K562 (cell line): ENCODE results near the gene ZIC2. TPM values are rescaled to one million over a fixed set of nuclear protein-coding genes. Genes with fewer than 3 reads are reported as not detected.

Experiments
- ATAC-seq: fragments of 200-7000 bp; cut with Tn5 transposase; 3 replicates; pipeline ENCODE4 v1.9.1; 2020; ENCODE audit warnings: moderate library complexity
- BruUV-seq: library from RNA; stranded (reverse); fragments of 400-500 nt; replicated peaks from 2 replicates; lab custom pipeline; 2021; lab: Mats Ljungman, UMichigan
- CTCF ChIA-PET: fragments of 300-600 bp; formaldehyde crosslinking; extraction: SDS; loops from one replicate; lab custom pipeline; 2021; ENCODE audit warnings: low intra/inter-chr PET ratio; lab: Yijun Ruan, JAX
- POLR2A ChIA-PET: fragments of 300-600, 350-650 bp; sonication (Branson Sonifier 250); formaldehyde crosslinking; extraction: SDS; loops from one replicate; lab custom pipeline; 2021; ENCODE audit warnings: antibody characterized with exemption, inconsistent platforms; lab: Yijun Ruan, JAX
- DNase-seq, 4 experiments: peaks; one replicate each; pipeline versions ENCODE4 v3.0.0 to v3.0.0-alpha.2; 2011 to 2018; ENCODE audit warnings: low spot score in 3 of 4, mixed read lengths in 3 of 4; ENCODE audit errors: extremely low read depth in 1 of 4
- FAIRE-seq: peaks from 2 replicates; lab custom pipeline; 2011; peaks lifted over from hg19 to GRCh38; lab: Jason Lieb, UNC
- H2AFZ ChIP-seq: 2 replicates; pipeline ENCODE4 v1.6.0; 2011; ENCODE audit warnings: low read depth, low read length, control low read depth, inconsistent platforms
- H3K27ac ChIP-seq: fragments of 200-600 bp; 3 replicates; pipeline ENCODE4 v1.8.0; 2011; ENCODE audit warnings: low read depth, mild to moderate bottlenecking, control low read depth, inconsistent platforms, low read length, moderate library complexity, mixed read lengths; ENCODE audit errors: extremely low read depth
- H3K27me3 ChIP-seq, 2 experiments: fragments of 300-600 bp in 1 of 2; 2 replicates in 1 of 2; 3 replicates in 1 of 2; pipeline versions ENCODE4 v1.6.0 to v1.8.0; 2011; ENCODE audit warnings: inconsistent platforms in 2 of 2, low read length in 2 of 2, mild to moderate bottlenecking in 1 of 2, mixed read lengths in 1 of 2, moderate library complexity in 1 of 2; ENCODE audit not compliant: control insufficient read depth in 2 of 2, insufficient read depth in 2 of 2
- H3K36me3 ChIP-seq: fragments of 300-600 bp; 3 replicates; pipeline ENCODE4 v1.8.0; 2011; ENCODE audit warnings: mild to moderate bottlenecking, low read length, inconsistent platforms; ENCODE audit not compliant: control insufficient read depth, insufficient read depth
- H3K4me1 ChIP-seq, 2 experiments: fragments of 200-600 bp in 1 of 2; replicated peaks in 1 of 2; 2 replicates in 1 of 2; 3 replicates in 1 of 2; pipeline versions ENCODE4 v1.5.1 to v1.8.0; 2011; ENCODE audit warnings: inconsistent platforms in 2 of 2, low read length in 2 of 2, mild to moderate bottlenecking in 1 of 2, mixed read lengths in 1 of 2, moderate library complexity in 1 of 2; ENCODE audit not compliant: control insufficient read depth in 2 of 2, insufficient read depth in 2 of 2
- H3K4me2 ChIP-seq: 2 replicates; pipeline ENCODE4 v1.6.1; 2011; ENCODE audit warnings: low read length, control low read depth, inconsistent platforms, mixed read lengths; ENCODE audit not compliant: insufficient read depth
- H3K4me3 ChIP-seq: fragments of 200-600 bp; sonication (generic), shearing (Covaris generic); 2 replicates; pipeline ENCODE4 v1.5.1; 2016; ENCODE audit warnings: control low read depth, inconsistent platforms
- H3K79me2 ChIP-seq: fragments of 200-600 bp; 3 replicates; pipeline ENCODE4 v1.8.0; 2011; ENCODE audit warnings: low read length, inconsistent platforms; ENCODE audit not compliant: control insufficient read depth, insufficient read depth
- H3K9ac ChIP-seq, 2 experiments: 2 replicates each; pipeline versions ENCODE4 v1.6.0 to v1.6.1; 2011; ENCODE audit warnings: low read depth in 2 of 2, low read length in 2 of 2, control low read depth in 1 of 2, inconsistent platforms in 1 of 2, mild to moderate bottlenecking in 1 of 2, mixed read lengths in 1 of 2; ENCODE audit not compliant: insufficient read depth in 1 of 2
- H3K9me1 ChIP-seq: one replicate; pipeline ENCODE4 v1.6.0; 2011; ENCODE audit warnings: inconsistent platforms, mild to moderate bottlenecking, low read length, moderate library complexity; ENCODE audit not compliant: control insufficient read depth, insufficient read depth
- H3K9me3 ChIP-seq: replicated peaks from 2 replicates; pipeline ENCODE4 v1.5.1; 2011; ENCODE audit warnings: low read depth, low read length, inconsistent platforms; ENCODE audit not compliant: control insufficient read depth, insufficient read depth
- H4K20me1 ChIP-seq: replicated peaks from 2 replicates; pipeline ENCODE4 v1.6.1; 2011; ENCODE audit warnings: low read length, inconsistent platforms, mixed read lengths; ENCODE audit not compliant: control insufficient read depth, insufficient read depth
- ADNP ChIP-seq: fragments of 200-800 bp; sonication (Bioruptor generic); IDR thresholded peaks from 2 replicates; pipeline ENCODE4 v1.6.1; 2016; ENCODE audit warnings: missing genetic modification characterization, missing compliant biosample characterization
- EZH2 ChIP-seq: IDR thresholded peaks from 2 replicates; pipeline ENCODE4 v1.6.1; 2012; ENCODE audit warnings: low read depth, mild to moderate bottlenecking, inconsistent platforms, low read length, borderline replicate concordance
- HDAC8 ChIP-seq: fragments of 450-650 bp; IDR thresholded peaks from 2 replicates; pipeline ENCODE4 v1.6.1; 2016; ENCODE audit warnings: mild to moderate bottlenecking, missing genetic modification characterization, moderate library complexity, missing compliant biosample characterization
- LEF1 ChIP-seq: fragments of 450-650 bp; IDR thresholded peaks from 2 replicates; pipeline ENCODE4 v1.6.1; 2016; ENCODE audit warnings: mild to moderate bottlenecking
- MCM2 ChIP-seq: fragments of 450-650 bp; IDR thresholded peaks from 2 replicates; pipeline ENCODE4 v1.6.1; 2017; ENCODE audit warnings: low read depth, mild to moderate bottlenecking
- NFXL1 ChIP-seq: fragments of 450-650 bp; formaldehyde crosslinking; IDR thresholded peaks from 2 replicates; pipeline ENCODE4 v1.4.0; 2021; ENCODE audit warnings: mild to moderate bottlenecking
- NR2C1 ChIP-seq, 2 experiments: fragments of 450-650 bp; IDR thresholded peaks; 2 replicates each; pipeline ENCODE4 v1.6.1; 2017; ENCODE audit warnings: mild to moderate bottlenecking in 2 of 2, antibody characterized with exemption in 1 of 2, inconsistent platforms in 1 of 2, missing compliant biosample characterization in 1 of 2, missing genetic modification characterization in 1 of 2
- PHF21A ChIP-seq: fragments of 450-650 bp; IDR thresholded peaks from 2 replicates; pipeline ENCODE4 v1.6.1; 2017; ENCODE audit warnings: low read depth, borderline replicate concordance
- PML ChIP-seq: IDR thresholded peaks from 2 replicates; pipeline ENCODE4 v1.6.1; 2012; ENCODE audit warnings: low read length, inconsistent platforms
- POLR2G ChIP-seq: fragments of 200-400 bp; formaldehyde crosslinking; IDR thresholded peaks from 2 replicates; pipeline ENCODE4 v1.6.1; 2017; ENCODE audit warnings: low read depth, mild to moderate bottlenecking, antibody characterized with exemption, low read length, moderate library complexity
- PTBP1 ChIP-seq: fragments of 200-400 bp; formaldehyde crosslinking; IDR thresholded peaks from 2 replicates; pipeline ENCODE4 v1.6.1; 2017; ENCODE audit warnings: low read depth, low read length
- RBM14 ChIP-seq: fragments of 200-400 bp; formaldehyde crosslinking; IDR thresholded peaks from 2 replicates; pipeline ENCODE4 v1.6.1; 2018; ENCODE audit warnings: low read depth, mild to moderate bottlenecking, low read length, moderate library complexity, borderline replicate concordance; ENCODE audit not compliant: insufficient read depth
- SNIP1 ChIP-seq: fragments of 450-650 bp; IDR thresholded peaks from 2 replicates; pipeline ENCODE4 v1.7.1; 2017; ENCODE audit warnings: low read depth, mild to moderate bottlenecking
- ZFP36 ChIP-seq: fragments of 150-350 bp; IDR thresholded peaks from 2 replicates; pipeline ENCODE4 v1.6.1; 2018; ENCODE audit warnings: low read length, low read depth; ENCODE audit not compliant: partially characterized antibody
- ZNF280A ChIP-seq: fragments of 450-650 bp; IDR thresholded peaks from 2 replicates; pipeline ENCODE4 v1.6.1; 2018; ENCODE audit warnings: mild to moderate bottlenecking, low read depth; ENCODE audit not compliant: partially characterized antibody
- ZNF431 ChIP-seq: sonication (generic); formaldehyde crosslinking; IDR thresholded peaks from 2 replicates; pipeline ENCODE4 v1.8.0; 2022; ENCODE audit warnings: mild to moderate bottlenecking, missing genetic modification reagents
- ZNF778 ChIP-seq: fragments of 450-650 bp; formaldehyde crosslinking; IDR thresholded peaks from 2 replicates; pipeline ENCODE4 v1.4.0; 2020; ENCODE audit warnings: mild to moderate bottlenecking, moderate library complexity
- ZNF785 ChIP-seq: fragments of 250-450 bp; sonication (Bioruptor Pico); IDR thresholded peaks from 2 replicates; pipeline ENCODE4 v1.4.0; 2020; ENCODE audit warnings: mild to moderate bottlenecking
- WGBS: fragments of 100-300 bp; shearing (Covaris generic); methylation state at CpG from one replicate; pipeline ENCODE4 v1.1.6; 2016; ENCODE audit warnings: low coverage, mixed read lengths; ENCODE audit not compliant: insufficient coverage; ENCODE audit errors: missing lambda C conversion rate; 5-methylcytosine and 5-hydroxymethylcytosine counted together
- in situ Hi-C: fragments of 300-500 bp; cut with MboI; formaldehyde crosslinking; loops from 4 replicates; pipeline ENCODE4 v1.15.0; 2018; ENCODE audit warnings: inconsistent platforms, mixed read lengths
- intact Hi-C: fragments of 100-400 bp; cut with micrococcal nuclease; formaldehyde crosslinking; loops from 2 replicates; pipeline ENCODE4 v1.14.2; 2022
- polyA plus RNA-seq, 8 experiments: library from polyadenylated mRNA; depleted of rRNA in 4 of 8; stranded (reverse) in 5 of 8; unstranded in 3 of 8; fragments of >200 nt; fragmentation: Nextera tagmentation in 2 of 8; fragmentation: Illumina TruSeq in 1 of 8; extraction: Ambion mirVana in 2 of 8; extraction: Trizol in 1 of 8; gene quantifications; 2 replicates each; pipeline versions ENCODE4 v1.2.1 to v1.2.3, GENCODE V29; 2011 to 2014; ENCODE audit warnings: inconsistent platforms in 1 of 8, missing spikeins in 1 of 8
- total RNA-seq, 7 experiments: library from RNA; depleted of rRNA in 6 of 7; stranded (reverse); fragments of >200 nt in 6 of 7; fragmentation: Illumina TruSeq in 2 of 7; extraction: Trizol in 2 of 7; gene quantifications; 2 replicates each; pipeline versions ENCODE4 v1.2.1 to v1.2.3, GENCODE V29; 2011 to 2021; ENCODE audit warnings: low replicate concordance in 1 of 7
- TF ChIP-seq, protein P1 (sequence below), 2 experiments: fragments of 450-650 bp; conservative IDR thresholded peaks; 2 replicates each; pipeline ENCODE4 v1.6.1; 2017; ENCODE audit warnings: mild to moderate bottlenecking in 2 of 2, moderate library complexity in 2 of 2
- TF ChIP-seq, protein P2 (sequence below): fragments of 450-650 bp; IDR thresholded peaks from 2 replicates; pipeline ENCODE4 v1.6.1; 2016; ENCODE audit warnings: missing biosample characterization, missing genetic modification characterization

The ZIC2 gene
- total and polyA plus RNA-seq, 9 of the 15 experiments (the other 6 are each of a cell fraction or from before 2014, with no cell fraction given) = 1.8 to 18.0 (median 4.5) TPM

DNA sequence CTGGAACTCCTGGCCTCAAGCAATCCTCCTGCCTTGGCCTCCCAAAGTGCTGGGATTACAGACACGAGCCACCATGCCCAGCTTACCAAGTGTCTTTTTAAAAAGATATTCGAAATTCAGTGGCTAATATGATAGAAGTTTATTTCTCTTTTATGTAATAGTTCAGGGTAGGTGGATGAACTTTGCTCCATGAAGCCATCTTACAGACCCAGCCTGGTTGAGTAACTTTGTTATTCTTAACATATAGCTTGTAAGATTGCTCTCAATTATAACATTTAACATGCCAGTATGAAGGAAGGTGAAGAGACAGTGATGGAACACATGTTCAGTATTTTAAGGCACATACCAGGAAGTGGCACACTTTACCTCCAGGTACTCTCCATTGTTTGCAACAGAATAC is 42.4 kb downstream of the ZIC2 start:
- Histone ChIP-seq H4K20me1 (no peaks in the 10 kb centered on the region), H3K9me3 (no peaks in the 10 kb centered on the region), H3K27me3 (no peaks in the 10 kb centered on the region), H3K9me1 (no peaks in the 10 kb centered on the region), H3K4me2 (no peak overlapping the region), H3K27ac (no peak overlapping the region), H3K4me3 (no peak overlapping the region), H2AFZ (no peak overlapping the region), H3K79me2 (no peaks in the 10 kb centered on the region), H3K4me1 (no peaks in the 10 kb centered on the region), H3K9ac (no peak overlapping the region), H3K36me3 (no peaks in the 10 kb centered on the region)
- POLR2A ChIA-PET = no interaction called here
- TF ChIP-seq PHF21A (no peak), MCM2 (no peak), ZNF778 (CRISPR knock-in tag) (no peak), PTBP1 (no peak), ADNP (tag) (no peak), ZFP36 (no peak), ZNF785 (no peak), ZNF431 (CRISPR knock-in tag) (no peak), PML (no peak), HDAC8 (tag) (no peak), EZH2 (no peak), ZNF280A (no peak), SNIP1 (no peak), NFXL1 (CRISPR knock-in tag) (no peak), NR2C1 (IDR thresholded peaks at IDR 0.05) (no peak), NR2C1 (tag; IDR thresholded peaks at IDR 0.05) (no peak), RBM14 (no peak), LEF1 (no peak), POLR2G (no peak)
- TF ChIP-seq, protein P1, sequence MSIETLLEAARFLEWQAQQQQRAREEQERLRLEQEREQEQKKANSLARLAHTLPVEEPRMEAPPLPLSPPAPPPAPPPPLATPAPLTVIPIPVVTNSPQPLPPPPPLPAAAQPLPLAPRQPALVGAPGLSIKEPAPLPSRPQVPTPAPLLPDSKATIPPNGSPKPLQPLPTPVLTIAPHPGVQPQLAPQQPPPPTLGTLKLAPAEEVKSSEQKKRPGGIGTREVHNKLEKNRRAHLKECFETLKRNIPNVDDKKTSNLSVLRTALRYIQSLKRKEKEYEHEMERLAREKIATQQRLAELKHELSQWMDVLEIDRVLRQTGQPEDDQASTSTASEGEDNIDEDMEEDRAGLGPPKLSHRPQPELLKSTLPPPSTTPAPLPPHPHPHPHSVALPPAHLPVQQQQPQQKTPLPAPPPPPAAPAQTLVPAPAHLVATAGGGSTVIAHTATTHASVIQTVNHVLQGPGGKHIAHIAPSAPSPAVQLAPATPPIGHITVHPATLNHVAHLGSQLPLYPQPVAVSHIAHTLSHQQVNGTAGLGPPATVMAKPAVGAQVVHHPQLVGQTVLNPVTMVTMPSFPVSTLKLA (conservative IDR thresholded peaks at IDR 0.05) = no peak
- TF ChIP-seq, protein P2, sequence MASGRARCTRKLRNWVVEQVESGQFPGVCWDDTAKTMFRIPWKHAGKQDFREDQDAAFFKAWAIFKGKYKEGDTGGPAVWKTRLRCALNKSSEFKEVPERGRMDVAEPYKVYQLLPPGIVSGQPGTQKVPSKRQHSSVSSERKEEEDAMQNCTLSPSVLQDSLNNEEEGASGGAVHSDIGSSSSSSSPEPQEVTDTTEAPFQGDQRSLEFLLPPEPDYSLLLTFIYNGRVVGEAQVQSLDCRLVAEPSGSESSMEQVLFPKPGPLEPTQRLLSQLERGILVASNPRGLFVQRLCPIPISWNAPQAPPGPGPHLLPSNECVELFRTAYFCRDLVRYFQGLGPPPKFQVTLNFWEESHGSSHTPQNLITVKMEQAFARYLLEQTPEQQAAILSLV (tag) = no peak
- BruUV-seq = no TSS peak
- FAIRE-seq (no peak), DNase-seq (no peak), ATAC-seq (no peak)
- in situ Hi-C loops (no loop called here), intact Hi-C loops (no loop called here)
- WGBS = 0% methylated on average over 2 of the region's 2 CpGs
- CTCF ChIA-PET = no interaction called here
